Measurements from ENCODE around the gene TUBA4A.

The TUBA4A gene

GRCh38 chr2:219285894-219286425, 32.2 kb upstream of the TUBA4A start:
- H3K4me3 ChIP-seq (ENCODE audit: low read depth, low read length): no peak overlapping the region
- peak; percentile 83 for DNase-seq (ENCODE audit: low read depth)
- no peak for TF ChIP-seq CTCF (conservative IDR thresholded peaks at IDR 0.05; ENCODE audit: low read depth, low read length)

- TF ChIP-seq CTCF (conservative IDR thresholded peaks at IDR 0.05; ENCODE audit: low read depth, low read length): no peak
- H3K4me3 ChIP-seq (ENCODE audit: low read depth, low read length): no peak overlapping the region
These were observed 31.6 kb upstream of the TUBA4A start for GRCh38 chr2:219285373-219285735.

GRCh38 chr2:219284501-219285372, 31.0 kb upstream of the TUBA4A start:
- no peak for DNase-seq (ENCODE audit: low read depth)
- TF ChIP-seq CTCF (conservative IDR thresholded peaks at IDR 0.05; ENCODE audit: low read depth, low read length): no peak
- H3K4me3 ChIP-seq (ENCODE audit: low read depth, low read length): no peak overlapping the region

More at GRCh38 chr2:219285373-219285735, 31.6 kb upstream of the TUBA4A start:
- DNase-seq (ENCODE audit: low read depth): no peak

- no peak overlapping the region for H3K4me3 ChIP-seq (ENCODE audit: low read depth, low read length)
- TF ChIP-seq CTCF (conservative IDR thresholded peaks at IDR 0.05; ENCODE audit: low read depth, low read length): no peak
- no peak for DNase-seq (ENCODE audit: low read depth)
These were observed 29.3 kb upstream of the TUBA4A start for GRCh38 chr2:219282943-219283581.

- H3K4me3 ChIP-seq (ENCODE audit: low read depth, low read length): no peak overlapping the region
- TF ChIP-seq CTCF (conservative IDR thresholded peaks at IDR 0.05; ENCODE audit: low read depth, low read length): no peak
- no peak for DNase-seq (ENCODE audit: low read depth)
These were observed 28.7 kb upstream of the TUBA4A start for GRCh38 chr2:219282375-219282774.

GRCh38 chr2:219281588-219281987, 27.9 kb upstream of the TUBA4A start:
- no peak for TF ChIP-seq CTCF (conservative IDR thresholded peaks at IDR 0.05; ENCODE audit: low read depth, low read length)
- H3K4me3 ChIP-seq (ENCODE audit: low read depth, low read length): no peak overlapping the region
- no peak for DNase-seq (ENCODE audit: low read depth)
